Mesenchymal stem cell (in vitro differentiated cells and primary cell): ENCODE measurements around the gene WNT8B.

Source experiments
- DNase-seq: peaks from one replicate; pipeline ENCODE4 v3.0.0-alpha.2; 2013
- H2AFZ ChIP-seq: one replicate; pipeline ENCODE4 v1.6.1; 2013; ENCODE audit warnings: low read depth, mild to moderate bottlenecking, control low read depth, inconsistent platforms, low read length, moderate library complexity
- H2AK5ac ChIP-seq: 2 replicates; pipeline ENCODE4 v1.6.1; 2013; ENCODE audit warnings: low read length, moderate library complexity, mild to moderate bottlenecking, inconsistent platforms; ENCODE audit not compliant: severe bottlenecking
- H2BK120ac ChIP-seq: one replicate; pipeline ENCODE4 v1.6.1; 2013; ENCODE audit warnings: low read depth, mild to moderate bottlenecking, inconsistent platforms, low read length, moderate library complexity
- H2BK12ac ChIP-seq, 2 experiments: one replicate each; pipeline ENCODE4 v1.6.1; 2013; ENCODE audit warnings: inconsistent platforms in 2 of 2, low read length in 2 of 2, mild to moderate bottlenecking in 2 of 2, moderate library complexity in 2 of 2, control low read depth in 1 of 2
- H2BK15ac ChIP-seq: one replicate; pipeline ENCODE4 v1.6.1; 2013; ENCODE audit warnings: mild to moderate bottlenecking, low read depth, inconsistent platforms; ENCODE audit not compliant: poor library complexity, severe bottlenecking
- H2BK5ac ChIP-seq: 2 replicates; pipeline ENCODE4 v1.6.1; 2013; ENCODE audit warnings: low read depth, mild to moderate bottlenecking, low read length, control low read depth, inconsistent platforms; ENCODE audit not compliant: poor library complexity, severe bottlenecking
- H3K14ac ChIP-seq, 2 experiments: one replicate each; pipeline ENCODE4 v1.6.1; 2013; ENCODE audit warnings: inconsistent platforms in 2 of 2, low read length in 2 of 2, control low read depth in 1 of 2, mild to moderate bottlenecking in 1 of 2, moderate library complexity in 1 of 2
- H3K18ac ChIP-seq, 2 experiments: one replicate each; pipeline ENCODE4 v1.6.1; 2013; ENCODE audit warnings: inconsistent platforms in 2 of 2, low read length in 2 of 2, control low read depth in 1 of 2, low read depth in 1 of 2, mild to moderate bottlenecking in 1 of 2
- H3K23ac ChIP-seq, 2 experiments: one replicate each; pipeline ENCODE4 v1.6.1; 2013; ENCODE audit warnings: inconsistent platforms in 2 of 2, low read length in 2 of 2, mild to moderate bottlenecking in 2 of 2, moderate library complexity in 2 of 2, control low read depth in 1 of 2
- H3K27ac ChIP-seq: 2 replicates; pipeline ENCODE4 v1.5.1; 2013; ENCODE audit warnings: mild to moderate bottlenecking, moderate library complexity, low read length, control low read depth, inconsistent platforms; ENCODE audit not compliant: poor library complexity, severe bottlenecking
- H3K27me3 ChIP-seq, 2 experiments: 2 replicates each; pipeline versions ENCODE4 v1.6.1 to v1.7.0; 2013; ENCODE audit warnings: low read length in 2 of 2, mild to moderate bottlenecking in 2 of 2, moderate library complexity in 2 of 2, control low read depth in 1 of 2, inconsistent platforms in 1 of 2; ENCODE audit not compliant: control insufficient read depth in 1 of 2, insufficient read depth in 1 of 2
- H3K36me3 ChIP-seq, 2 experiments: 2 replicates each; pipeline versions ENCODE4 v1.6.1 to v1.7.0; 2013; ENCODE audit warnings: low read length in 2 of 2, control low read depth in 1 of 2, inconsistent platforms in 1 of 2, low read depth in 1 of 2, mild to moderate bottlenecking in 1 of 2; ENCODE audit not compliant: insufficient read depth in 2 of 2, control insufficient read depth in 1 of 2
- H3K4ac ChIP-seq, 2 experiments: one replicate each; pipeline ENCODE4 v1.6.1; 2013; ENCODE audit warnings: inconsistent platforms in 2 of 2, low read length in 2 of 2, mild to moderate bottlenecking in 2 of 2, moderate library complexity in 2 of 2, control low read depth in 1 of 2, low read depth in 1 of 2
- H3K4me1 ChIP-seq: 2 replicates; pipeline ENCODE4 v1.6.1; 2013; ENCODE audit warnings: low read depth, low read length, control low read depth; ENCODE audit not compliant: control insufficient read depth, insufficient read depth
- H3K4me2 ChIP-seq: 2 replicates; pipeline ENCODE4 v1.6.1; 2013; ENCODE audit warnings: low read length, mild to moderate bottlenecking, inconsistent platforms; ENCODE audit not compliant: poor library complexity, severe bottlenecking
- H3K4me3 ChIP-seq, 2 experiments: 2 replicates each; pipeline versions ENCODE4 v1.5.1 to v1.7.0; 2013; ENCODE audit warnings: low read length in 2 of 2, mild to moderate bottlenecking in 2 of 2, control low read depth in 1 of 2, low read depth in 1 of 2; ENCODE audit not compliant: insufficient read depth in 1 of 2
- H3K79me1 ChIP-seq: replicated peaks from 2 replicates; pipeline ENCODE4 v1.6.1; 2013; ENCODE audit warnings: mild to moderate bottlenecking, control low read depth, low read length, inconsistent platforms; ENCODE audit not compliant: poor library complexity, severe bottlenecking
- H3K9ac ChIP-seq: 2 replicates; pipeline ENCODE4 v1.7.0; 2013; ENCODE audit warnings: mild to moderate bottlenecking, low read length, moderate library complexity
- H3K9me3 ChIP-seq: 2 replicates; pipeline ENCODE4 v1.7.0; 2013; ENCODE audit warnings: mild to moderate bottlenecking, low read length; ENCODE audit not compliant: control insufficient read depth
- H4K8ac ChIP-seq: one replicate; pipeline ENCODE4 v1.6.1; 2013; ENCODE audit warnings: inconsistent platforms, mild to moderate bottlenecking, low read length, moderate library complexity
- H4K91ac ChIP-seq: one replicate; pipeline ENCODE4 v1.6.1; 2013; ENCODE audit warnings: mild to moderate bottlenecking, low read length, inconsistent platforms
- WGBS: methylation state at CpG from one replicate; pipeline ENCODE4 v1.1.7; 2013; ENCODE audit warnings: mixed read lengths; 5-methylcytosine and 5-hydroxymethylcytosine counted together

The WNT8B gene

GRCh38 chr10:100498059-100498458, 35.2 kb downstream of the WNT8B start:
- Histone ChIP-seq H2AK5ac (no peak overlapping the region), H2BK12ac (no peak overlapping the region), H2AFZ (no peak overlapping the region), H3K4me1 (no peaks in the 10 kb centered on the region), H4K91ac (no peak overlapping the region), H3K9me3 (no peaks in the 10 kb centered on the region), H3K14ac (no peak overlapping the region), H2BK5ac (no peak overlapping the region), H3K4me3 (no peak overlapping the region), H3K18ac (no peak overlapping the region), H3K23ac (no peak overlapping the region), H3K9ac (no peak overlapping the region), H2BK120ac (no peak overlapping the region), H3K4ac (no peak overlapping the region), H3K27ac (no peak overlapping the region), H3K79me1 (no peaks in the 10 kb centered on the region), H3K27me3 (peaks cover 0 to 8% of the 10 kb centered on the region in 2 experiments), H2BK15ac (no peak overlapping the region), H3K36me3 (peaks cover 26 to 57% of the 10 kb centered on the region in 2 experiments), H4K8ac (no peak overlapping the region), H3K4me2 (no peak overlapping the region)
- WGBS = 98% methylated on average over 4 of the region's 4 CpGs
- no peak for DNase-seq

- Histone ChIP-seq H2BK120ac (no peak overlapping the region), H3K27ac (no peak overlapping the region), H3K4me2 (no peak overlapping the region), H2BK5ac (no peak overlapping the region), H3K36me3 (peaks cover 31 to 51% of the 10 kb centered on the region in 2 experiments), H2AFZ (no peak overlapping the region), H3K9ac (no peak overlapping the region), H4K91ac (no peak overlapping the region), H3K18ac (no peak overlapping the region), H3K4me3 (no peak overlapping the region), H3K4ac (no peak overlapping the region), H3K14ac (no peak overlapping the region), H4K8ac (no peak overlapping the region), H2BK15ac (no peak overlapping the region), H3K9me3 (no peaks in the 10 kb centered on the region), H3K4me1 (no peaks in the 10 kb centered on the region), H3K23ac (no peak overlapping the region), H2AK5ac (no peak overlapping the region), H3K27me3 (peaks cover 0 to 12% of the 10 kb centered on the region in 2 experiments), H2BK12ac (no peak overlapping the region), H3K79me1 (no peaks in the 10 kb centered on the region)
- DNase-seq = no peak
These were observed 38.6 kb downstream of the WNT8B start for GRCh38 chr10:100501423-100501822.

- no peak overlapping the region for H3K4ac ChIP-seq
- H3K14ac ChIP-seq = no peak overlapping the region
- H3K79me1 ChIP-seq = no peaks in the 10 kb centered on the region
- no peak overlapping the region for H2BK15ac ChIP-seq
- H3K4me2 ChIP-seq = no peak overlapping the region
- peaks cover 28 to 44% of the 10 kb centered on the region in 2 experiments for H3K36me3 ChIP-seq
- no peak overlapping the region for H4K91ac ChIP-seq
- H2BK5ac ChIP-seq = no peak overlapping the region
- no peak overlapping the region for H3K9ac ChIP-seq
- no peak overlapping the region for H2AFZ ChIP-seq
- DNase-seq = no peak
- 95% methylated on average over 1 of the region's 1 CpG for WGBS
- H3K4me3 ChIP-seq = no peak overlapping the region
- H3K27ac ChIP-seq = no peak overlapping the region
- no peak overlapping the region for H2AK5ac ChIP-seq
- no peaks in the 10 kb centered on the region for H3K9me3 ChIP-seq
- no peak overlapping the region for H2BK12ac ChIP-seq
- peaks cover 0 to 12% of the 10 kb centered on the region in 2 experiments for H3K27me3 ChIP-seq
- no peak overlapping the region for H3K23ac ChIP-seq
- H4K8ac ChIP-seq = no peak overlapping the region
- H3K4me1 ChIP-seq = peaks cover 4% of the 10 kb centered on the region
- no peak overlapping the region for H3K18ac ChIP-seq
- H2BK120ac ChIP-seq = no peak overlapping the region
These were observed 40.2 kb downstream of the WNT8B start for GRCh38 chr10:100502926-100503494.

GRCh38 chr10:100504096-100504495, 41.3 kb downstream of the WNT8B start:
- Histone ChIP-seq H3K4me3 (no peak overlapping the region), H3K4me1 (peaks cover 4% of the 10 kb centered on the region), H3K79me1 (no peaks in the 10 kb centered on the region), H2BK120ac (no peak overlapping the region), H3K14ac (no peak overlapping the region), H3K4me2 (no peak overlapping the region), H3K4ac (no peak overlapping the region), H2AK5ac (no peak overlapping the region), H2BK15ac (no peak overlapping the region), H2BK12ac (no peak overlapping the region), H3K18ac (no peak overlapping the region), H3K9ac (no peak overlapping the region), H3K9me3 (no peaks in the 10 kb centered on the region), H2AFZ (no peak overlapping the region), H4K91ac (no peak overlapping the region), H4K8ac (no peak overlapping the region), H3K23ac (no peak overlapping the region), H3K36me3 (peaks cover 21 to 33% of the 10 kb centered on the region in 2 experiments), H3K27me3 (peaks cover 0 to 8% of the 10 kb centered on the region in 2 experiments), H2BK5ac (no peak overlapping the region), H3K27ac (no peak overlapping the region)
- DNase-seq = no peak
- 82% methylated on average over 5 of the region's 5 CpGs for WGBS
